PFSK-1 (cell line): ENCODE measurements around the gene IKBKE.

Experiments
- POLR2AphosphoS5 ChIP-seq: IDR thresholded peaks from 2 replicates; pipeline ENCODE4 v1.6.1; 2012; ENCODE audit warnings: low read depth, mild to moderate bottlenecking, control low read depth, low read length, moderate library complexity
- SIN3A ChIP-seq: IDR thresholded peaks from 2 replicates; pipeline ENCODE4 v1.6.1; 2012; ENCODE audit warnings: mild to moderate bottlenecking, low read length, moderate library complexity, borderline replicate concordance; ENCODE audit not compliant: insufficient read depth
- TAF1 ChIP-seq: IDR thresholded peaks from 2 replicates; pipeline ENCODE4 v1.6.1; 2012; ENCODE audit warnings: low read length, control low read depth, borderline replicate concordance; ENCODE audit not compliant: insufficient read depth
- TF ChIP-seq, protein P1 (sequence below), 2 experiments: IDR thresholded peaks; 2 replicates each; pipeline versions ENCODE4 v1.6.1 to v1.8.0; 2011 to 2012; ENCODE audit warnings: low read depth in 2 of 2, low read length in 2 of 2, control low read depth in 1 of 2, inconsistent platforms in 1 of 2, mild to moderate bottlenecking in 1 of 2, moderate library complexity in 1 of 2; ENCODE audit not compliant: insufficient read depth in 1 of 2

DNA sequence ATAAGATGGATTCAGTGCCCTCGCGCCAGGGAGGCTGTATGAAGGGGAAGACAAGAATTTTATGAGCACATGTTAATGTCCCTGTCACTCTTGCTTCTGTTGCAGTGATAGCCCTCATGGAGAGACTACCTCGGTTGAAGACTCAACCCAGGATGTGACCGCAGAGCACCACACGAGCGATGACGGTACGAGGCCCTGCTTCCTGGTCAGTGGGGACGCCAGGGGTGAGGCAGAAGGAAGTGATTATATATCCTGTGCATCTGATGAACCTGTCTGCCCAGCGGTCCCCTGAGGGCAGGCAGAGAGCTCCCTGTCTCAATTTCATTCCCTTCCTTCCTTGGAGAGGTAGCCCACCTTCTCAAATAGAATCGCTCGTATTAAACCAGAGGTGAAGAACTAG is 20.0 kb upstream of the IKBKE start:
- TF ChIP-seq POLR2AphosphoS5 (no peak), TAF1 (no peak), SIN3A (no peak)
- TF ChIP-seq, protein P1, sequence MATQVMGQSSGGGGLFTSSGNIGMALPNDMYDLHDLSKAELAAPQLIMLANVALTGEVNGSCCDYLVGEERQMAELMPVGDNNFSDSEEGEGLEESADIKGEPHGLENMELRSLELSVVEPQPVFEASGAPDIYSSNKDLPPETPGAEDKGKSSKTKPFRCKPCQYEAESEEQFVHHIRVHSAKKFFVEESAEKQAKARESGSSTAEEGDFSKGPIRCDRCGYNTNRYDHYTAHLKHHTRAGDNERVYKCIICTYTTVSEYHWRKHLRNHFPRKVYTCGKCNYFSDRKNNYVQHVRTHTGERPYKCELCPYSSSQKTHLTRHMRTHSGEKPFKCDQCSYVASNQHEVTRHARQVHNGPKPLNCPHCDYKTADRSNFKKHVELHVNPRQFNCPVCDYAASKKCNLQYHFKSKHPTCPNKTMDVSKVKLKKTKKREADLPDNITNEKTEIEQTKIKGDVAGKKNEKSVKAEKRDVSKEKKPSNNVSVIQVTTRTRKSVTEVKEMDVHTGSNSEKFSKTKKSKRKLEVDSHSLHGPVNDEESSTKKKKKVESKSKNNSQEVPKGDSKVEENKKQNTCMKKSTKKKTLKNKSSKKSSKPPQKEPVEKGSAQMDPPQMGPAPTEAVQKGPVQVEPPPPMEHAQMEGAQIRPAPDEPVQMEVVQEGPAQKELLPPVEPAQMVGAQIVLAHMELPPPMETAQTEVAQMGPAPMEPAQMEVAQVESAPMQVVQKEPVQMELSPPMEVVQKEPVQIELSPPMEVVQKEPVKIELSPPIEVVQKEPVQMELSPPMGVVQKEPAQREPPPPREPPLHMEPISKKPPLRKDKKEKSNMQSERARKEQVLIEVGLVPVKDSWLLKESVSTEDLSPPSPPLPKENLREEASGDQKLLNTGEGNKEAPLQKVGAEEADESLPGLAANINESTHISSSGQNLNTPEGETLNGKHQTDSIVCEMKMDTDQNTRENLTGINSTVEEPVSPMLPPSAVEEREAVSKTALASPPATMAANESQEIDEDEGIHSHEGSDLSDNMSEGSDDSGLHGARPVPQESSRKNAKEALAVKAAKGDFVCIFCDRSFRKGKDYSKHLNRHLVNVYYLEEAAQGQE (IDR thresholded peaks at IDR 0.05; ENCODE audit: insufficient read depth in 1 of 2, low read depth in 2 of 2, low read length in 2 of 2), result no peak
